GM23248 (cell line): ENCODE data around the gene PSG4.
"Not testable (repeated sequence)": the region's sequence is repeated elsewhere in the genome, so short reads cannot be mapped to it uniquely, and the experiment has no call there.

Experiments
- EZH2 ChIP-seq: fragments of 200-600 bp; sonication (generic); IDR thresholded peaks from 2 replicates; pipeline ENCODE4 v1.6.1; 2018; ENCODE audit warnings: antibody characterized with exemption, mild to moderate bottlenecking; ENCODE audit not compliant: insufficient read depth, poor library complexity, severe bottlenecking
- EZH2phosphoT487 ChIP-seq: fragments of 200-600 bp; sonication (generic); IDR thresholded peaks from 2 replicates; pipeline ENCODE4 v1.6.1; 2018; ENCODE audit warnings: antibody characterized with exemption, moderate library complexity, mild to moderate bottlenecking, low read depth; ENCODE audit not compliant: insufficient read depth

DNA sequence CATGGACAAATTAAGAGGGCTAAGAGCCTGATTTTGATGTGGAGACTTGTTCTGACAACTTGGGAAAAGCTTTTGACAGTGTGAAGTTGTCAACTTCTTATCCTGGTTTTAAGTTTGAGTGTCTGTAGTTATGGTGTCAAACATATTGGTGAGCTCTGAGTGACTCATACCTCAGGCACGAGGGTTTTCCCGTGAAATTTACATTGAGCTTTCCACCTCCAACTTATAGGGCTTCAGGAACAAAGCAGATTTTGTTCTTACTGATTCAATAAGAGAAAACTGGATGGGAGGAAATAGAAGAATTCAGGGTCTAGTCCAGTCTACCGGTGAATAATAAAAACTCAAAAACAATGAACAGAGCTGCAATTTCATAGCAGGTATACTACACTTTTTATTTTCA lies 30.2 kb upstream of the PSG4 start:
- TF ChIP-seq EZH2, EZH2phosphoT487: not testable (repeated sequence)
